T follicular helper cell (primary cell): ENCODE results near the gene ITIH6.
"Not testable (repeated sequence)": the region's sequence is repeated elsewhere in the genome, so short reads cannot be mapped to it uniquely, and the experiment has no call there.

Source experiments
- DNase-seq: peaks from one replicate; pipeline ENCODE4 v3.0.0-alpha.2; 2020; ENCODE audit warnings: low read depth

The ITIH6 gene

GRCh38 chrX:54799046-54799445 lies 991 bp upstream of the ITIH6 start:
- DNase-seq: no peak

GRCh38 chrX:54794795-54795194 lies 3.3 kb downstream of the ITIH6 start:
- DNase-seq: no peak

GRCh38 chrX:54794028-54794427 lies 4.0 kb downstream of the ITIH6 start:
- no peak for DNase-seq

GRCh38 chrX:54789405-54789804 lies 8.7 kb downstream of the ITIH6 start:
- DNase-seq: not testable (repeated sequence)

GRCh38 chrX:54788446-54788845 lies 9.6 kb downstream of the ITIH6 start:
- DNase-seq: no peak

- DNase-seq: peak; percentile 16
Observed at GRCh38 chrX:54786967-54787366, 11.1 kb downstream of the ITIH6 start.

- no peak for DNase-seq
Observed at GRCh38 chrX:54785901-54786300, 12.2 kb downstream of the ITIH6 start.

GRCh38 chrX:54776987-54777672 lies 20.9 kb downstream of the ITIH6 start:
- no peak for DNase-seq

GRCh38 chrX:54776061-54776460 lies 22.0 kb downstream of the ITIH6 start:
- DNase-seq: no peak

- not testable (repeated sequence) for DNase-seq
Observed at GRCh38 chrX:54774391-54775094, 23.5 kb downstream of the ITIH6 start.

- DNase-seq: no peak
Observed at GRCh38 chrX:54758114-54759055, 39.7 kb downstream of the ITIH6 start.

GRCh38 chrX:54754854-54755253 lies 43.2 kb downstream of the ITIH6 start:
- no peak for DNase-seq

- DNase-seq: no peak
Observed at GRCh38 chrX:54748626-54749025, 49.4 kb downstream of the ITIH6 start.

GRCh38 chrX:54747733-54748393 lies 50.2 kb downstream of the ITIH6 start:
- DNase-seq: no peak

GRCh38 chrX:54746928-54747327 lies 51.1 kb downstream of the ITIH6 start:
- DNase-seq: no peak

GRCh38 chrX:54745676-54746075 lies 52.4 kb downstream of the ITIH6 start:
- no peak for DNase-seq

GRCh38 chrX:54738567-54738966 lies 59.5 kb downstream of the ITIH6 start:
- DNase-seq: not testable (repeated sequence)

- not testable (repeated sequence) for DNase-seq
Observed at GRCh38 chrX:54736298-54736942, 61.6 kb downstream of the ITIH6 start.

GRCh38 chrX:54721424-54721823 lies 76.6 kb downstream of the ITIH6 start:
- DNase-seq: no peak

GRCh38 chrX:54715621-54716020 lies 82.4 kb downstream of the ITIH6 start:
- DNase-seq: no peak

- no peak for DNase-seq
Observed at GRCh38 chrX:54714424-54714823, 83.6 kb downstream of the ITIH6 start.
